Measurements from ENCODE around the gene CTNNBL1. TPM values are rescaled to one million over a fixed set of nuclear protein-coding genes. Genes with fewer than 3 reads are reported as not detected.

CTNNBL1 gene
- total RNA-seq, 1 donor from 2014 or later, result 80.0 TPM

GRCh38 chr20:37774156-37774555 lies 80.3 kb downstream of the CTNNBL1 start:
- intact Hi-C loops (cut with micrococcal nuclease), result no loop called here

DNA sequence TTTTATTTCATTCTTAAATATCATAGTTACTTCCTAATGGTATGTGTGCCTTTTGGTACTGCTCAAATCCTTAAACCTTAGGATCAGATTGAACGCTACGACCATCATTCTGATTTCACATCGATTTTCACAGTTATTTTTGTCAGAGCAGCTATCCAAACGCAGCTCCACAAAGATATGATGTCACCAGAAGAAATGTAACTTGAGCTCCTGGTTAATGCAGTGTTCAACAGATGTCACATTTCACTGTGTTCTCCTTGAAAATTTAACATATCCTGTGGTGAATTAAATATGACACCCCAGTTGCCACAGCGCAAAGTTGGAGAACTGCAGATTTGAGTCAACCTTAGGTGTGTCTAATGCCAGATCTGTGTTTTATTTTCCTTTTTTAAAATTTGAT lies 81.4 kb downstream of the CTNNBL1 start:
- intact Hi-C loops (cut with micrococcal nuclease), result no loop called here

- intact Hi-C loops (cut with micrococcal nuclease), result no loop called here
Measured at GRCh38 chr20:37776049-37776448, 82.2 kb downstream of the CTNNBL1 start.

DNA sequence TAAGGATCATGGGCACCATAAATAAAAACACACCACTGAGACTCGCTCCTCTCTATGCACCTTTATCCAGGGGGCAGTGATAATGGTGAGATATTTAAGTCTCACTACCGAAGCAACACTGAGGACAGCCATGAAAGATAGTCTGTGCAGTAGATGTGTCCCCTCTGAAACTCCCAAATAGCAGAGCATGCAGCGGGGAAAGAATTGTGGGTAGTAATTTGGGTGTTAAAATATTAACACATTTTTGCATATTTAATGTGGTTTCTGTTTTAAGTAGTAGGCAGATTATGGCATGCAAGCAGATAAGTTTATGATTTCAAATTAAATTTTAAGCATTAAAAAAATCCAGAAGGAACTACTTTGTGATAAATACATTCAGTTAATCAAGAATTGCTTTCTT lies 82.7 kb downstream of the CTNNBL1 start:
- intact Hi-C loops (cut with micrococcal nuclease), result no loop called here

- intact Hi-C loops (cut with micrococcal nuclease), result no loop called here
Measured at GRCh38 chr20:37777012-37777950, 83.5 kb downstream of the CTNNBL1 start.

DNA sequence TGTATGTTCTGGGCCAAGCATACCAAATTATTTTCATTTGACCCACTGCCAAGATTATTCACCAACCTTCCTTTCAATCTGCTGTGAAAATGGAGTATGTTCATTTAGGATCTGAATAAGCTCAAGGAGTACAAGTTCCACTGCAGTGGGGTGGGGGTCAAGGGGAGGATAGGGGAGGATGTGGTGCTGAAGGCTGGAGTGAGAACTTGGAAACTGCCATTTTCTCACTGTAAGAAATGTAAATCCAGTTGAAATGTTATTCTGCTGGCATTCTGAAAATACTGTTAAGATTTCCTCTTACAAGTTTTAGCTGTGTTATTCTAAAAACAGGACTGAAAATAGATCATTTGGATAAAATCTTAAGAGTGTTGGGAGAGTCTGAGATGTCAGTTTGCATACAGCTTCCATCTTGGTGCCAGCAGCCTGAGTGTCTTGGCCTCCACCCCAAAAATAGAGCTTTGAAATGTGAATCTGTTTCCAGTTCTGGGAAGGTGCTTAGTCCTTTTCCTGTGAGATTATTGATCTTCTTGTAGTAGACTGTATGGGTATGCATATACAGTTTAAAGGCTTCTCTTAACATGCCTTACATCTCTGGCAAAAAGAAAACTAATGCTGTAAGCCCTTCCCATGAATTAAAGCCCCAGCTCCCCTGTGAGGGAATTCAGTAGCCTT lies 84.3 kb downstream of the CTNNBL1 start:
- intact Hi-C loops (cut with micrococcal nuclease), result no loop called here

DNA sequence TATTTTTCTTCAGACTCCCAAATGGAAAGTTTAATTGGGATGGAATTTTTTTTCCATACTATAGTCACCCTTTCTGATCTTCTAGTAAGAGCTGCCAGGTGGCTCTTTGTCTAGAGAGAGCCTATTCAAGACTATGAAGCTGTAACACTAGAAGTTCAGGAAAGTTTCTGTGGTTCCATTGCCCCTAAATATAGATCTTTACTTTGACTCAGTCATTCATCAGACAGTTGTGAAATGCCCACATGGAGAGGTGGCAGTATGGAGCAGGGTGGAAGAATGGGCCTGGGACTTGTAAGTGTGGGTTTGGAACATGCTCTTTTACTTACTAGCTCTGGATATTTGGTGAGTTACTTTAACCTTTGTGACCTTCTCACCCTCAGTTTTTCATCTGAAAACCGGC lies 87.8 kb downstream of the CTNNBL1 start:
- intact Hi-C loops (cut with micrococcal nuclease), result no loop called here

- intact Hi-C loops (cut with micrococcal nuclease), result no loop called here
Measured at GRCh38 chr20:37786043-37786442, 92.2 kb downstream of the CTNNBL1 start.

- intact Hi-C loops (cut with micrococcal nuclease), result no loop called here
Measured at GRCh38 chr20:37789408-37789807, 95.6 kb downstream of the CTNNBL1 start.

DNA sequence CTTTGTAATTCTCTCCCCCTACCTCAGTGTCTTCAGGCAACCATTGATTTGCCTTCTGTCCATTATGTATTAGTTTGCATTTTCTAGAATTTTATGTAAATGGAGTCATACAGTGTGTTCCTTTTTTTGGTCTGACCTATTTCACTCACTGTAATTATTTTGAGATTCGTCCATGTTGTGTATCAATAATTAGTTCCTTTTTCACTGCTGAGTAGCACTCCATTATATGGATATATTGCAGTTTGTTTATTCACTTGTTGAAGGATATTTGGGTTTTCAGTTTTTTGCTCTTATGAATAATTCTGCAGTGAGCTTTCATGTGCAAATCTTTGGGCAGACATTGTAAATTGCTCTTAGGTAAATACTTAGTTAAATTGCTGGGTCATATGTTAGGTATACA lies 97.1 kb downstream of the CTNNBL1 start:
- intact Hi-C loops (cut with micrococcal nuclease), result no loop called here

DNA sequence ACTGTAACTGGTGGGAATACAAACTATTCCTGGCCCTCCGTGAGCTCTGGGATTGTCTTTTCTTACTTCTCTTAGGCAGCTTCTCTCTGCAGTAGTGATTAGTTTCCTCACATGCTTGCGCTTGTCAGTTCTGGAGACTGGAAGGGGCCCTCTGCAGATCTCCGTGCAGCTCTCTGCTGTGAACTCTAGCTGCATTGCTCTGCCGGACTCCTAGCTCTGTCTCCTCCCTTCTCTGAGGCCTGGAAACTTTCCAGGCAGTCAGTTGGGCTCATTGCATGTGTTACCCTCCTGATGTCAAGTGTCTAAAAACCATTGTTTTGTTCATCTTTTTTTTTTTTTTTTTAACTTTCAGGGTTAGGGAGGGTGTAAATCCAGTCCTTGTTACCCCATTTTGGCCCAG lies 102.3 kb downstream of the CTNNBL1 start:
- intact Hi-C loops (cut with micrococcal nuclease), result no loop called here

DNA sequence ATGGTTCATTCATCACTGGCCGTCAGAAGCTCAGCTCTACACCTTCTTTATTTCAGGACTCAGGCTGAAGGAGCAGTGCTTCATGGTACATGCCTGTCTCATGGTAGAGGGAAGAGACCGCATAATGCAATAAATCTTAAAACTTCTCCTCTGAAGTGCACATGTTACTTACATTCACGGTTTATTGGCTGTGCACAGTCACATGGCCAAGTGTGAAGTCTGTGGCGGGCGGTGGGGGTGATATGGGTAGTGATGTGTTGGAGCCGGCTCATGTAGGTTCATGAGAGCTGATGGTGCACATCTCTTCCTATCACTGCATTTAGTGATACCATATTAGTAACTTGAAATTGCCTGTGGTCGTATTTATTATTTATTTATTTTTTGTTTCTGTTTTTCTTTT lies 102.9 kb downstream of the CTNNBL1 start:
- intact Hi-C loops (cut with micrococcal nuclease), result no loop called here

GRCh38 chr20:37797669-37798175 lies 103.9 kb downstream of the CTNNBL1 start:
- intact Hi-C loops (cut with micrococcal nuclease), result no loop called here

DNA sequence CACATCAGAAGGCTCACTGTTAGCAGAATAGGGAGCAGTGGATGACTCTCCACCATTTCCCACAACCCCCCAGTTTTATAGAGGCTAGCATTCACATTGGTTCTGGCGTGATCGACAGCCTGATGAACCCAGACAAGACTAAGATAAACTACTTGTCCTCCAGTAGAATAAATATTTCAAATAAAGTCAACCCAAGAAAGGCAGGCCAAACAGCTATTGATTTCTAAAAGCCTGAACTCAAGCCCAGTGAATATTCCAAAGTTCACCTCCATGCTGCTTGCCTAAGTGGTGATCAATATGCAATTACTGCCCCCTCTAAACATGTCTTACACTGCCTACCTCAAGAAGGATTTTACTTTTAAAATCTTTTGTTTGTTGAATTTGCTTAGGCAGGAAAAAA lies 104.5 kb downstream of the CTNNBL1 start:
- intact Hi-C loops (cut with micrococcal nuclease), result no loop called here

DNA sequence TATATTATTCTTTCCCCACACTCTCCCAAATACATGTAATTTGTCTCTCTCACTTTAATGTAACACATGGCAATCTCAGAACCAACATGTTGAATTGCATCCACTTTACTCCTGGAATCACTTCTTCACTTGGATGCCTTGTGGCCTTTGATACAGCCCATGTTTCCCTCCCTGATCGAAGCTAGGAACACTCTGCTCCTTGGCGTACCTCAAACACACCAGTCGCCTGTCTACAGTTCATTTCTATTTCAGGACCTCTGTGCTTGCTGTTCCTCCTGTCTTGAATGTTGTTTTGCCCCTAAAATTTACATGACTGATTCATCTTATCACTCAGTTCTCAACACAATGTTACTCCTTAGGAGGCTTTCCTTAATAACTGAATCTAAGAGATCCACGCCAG lies 106.8 kb downstream of the CTNNBL1 start:
- intact Hi-C loops (cut with micrococcal nuclease), result no loop called here

GRCh38 chr20:37801921-37802320 lies 108.1 kb downstream of the CTNNBL1 start:
- intact Hi-C loops (cut with micrococcal nuclease), result no loop called here

GRCh38 chr20:37803438-37804307 lies 109.8 kb downstream of the CTNNBL1 start:
- intact Hi-C loops (cut with micrococcal nuclease), result no loop called here

DNA sequence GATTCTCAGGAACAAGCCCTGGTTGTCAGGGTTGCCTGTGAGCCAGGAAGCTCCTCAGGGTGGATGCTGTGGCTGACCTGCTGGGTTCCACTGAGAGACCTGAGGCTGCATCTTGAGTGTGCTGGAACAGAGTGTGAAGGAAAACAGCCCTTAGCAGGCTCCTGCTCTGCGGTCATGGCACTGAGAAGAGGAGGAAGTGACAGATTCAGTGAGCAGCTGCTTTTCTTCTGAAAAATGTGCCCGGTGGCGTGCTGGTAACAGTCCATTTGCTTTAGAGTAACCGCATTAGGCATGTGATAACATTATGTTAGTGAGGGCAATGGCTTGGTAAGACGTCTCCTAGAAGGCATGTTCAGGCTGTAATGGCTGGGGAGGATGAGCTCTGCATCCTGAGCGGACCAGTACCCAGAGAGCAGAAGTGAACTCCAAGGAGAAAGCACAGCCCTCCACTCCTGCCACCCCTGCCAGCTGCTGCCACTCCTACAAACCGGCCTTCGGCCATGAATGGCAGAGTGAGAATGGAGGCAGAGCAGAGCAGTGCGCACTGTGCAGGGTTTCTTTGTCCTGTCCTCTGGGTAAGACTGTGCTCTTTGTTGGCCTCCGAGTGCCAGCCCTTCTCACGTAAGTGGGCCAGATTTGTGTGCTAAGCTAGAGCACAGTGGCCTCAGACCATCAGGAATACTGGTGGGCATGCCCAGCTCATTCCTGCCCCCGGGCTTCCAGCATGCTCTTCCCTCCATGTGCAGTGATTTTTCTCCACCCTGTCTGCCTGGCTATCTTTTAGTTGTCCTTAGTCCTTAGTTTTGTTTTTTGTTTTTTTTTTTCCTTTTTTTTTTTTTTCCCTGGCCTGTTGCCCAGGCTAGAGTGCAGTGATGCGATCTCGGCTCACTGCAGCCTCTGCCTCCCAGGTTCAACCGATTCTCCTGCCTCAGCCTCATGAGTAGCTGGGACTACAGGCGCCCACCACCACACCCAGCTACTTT lies 111.0 kb downstream of the CTNNBL1 start:
- intact Hi-C loops (cut with micrococcal nuclease), result no loop called here

GRCh38 chr20:37807471-37808232 lies 113.8 kb downstream of the CTNNBL1 start:
- intact Hi-C loops (cut with micrococcal nuclease), result no loop called here

Data from T-helper 1 cell treated with Interleukin-12 subunit alpha and Interleukin-12 subunit beta and Interleukin-4 antibody, amounts not matched to agents 30 ng/mL and 1 ng/mL, for 36 hours (primary cell).